ENCODE data around the gene CIPC.

DNA sequence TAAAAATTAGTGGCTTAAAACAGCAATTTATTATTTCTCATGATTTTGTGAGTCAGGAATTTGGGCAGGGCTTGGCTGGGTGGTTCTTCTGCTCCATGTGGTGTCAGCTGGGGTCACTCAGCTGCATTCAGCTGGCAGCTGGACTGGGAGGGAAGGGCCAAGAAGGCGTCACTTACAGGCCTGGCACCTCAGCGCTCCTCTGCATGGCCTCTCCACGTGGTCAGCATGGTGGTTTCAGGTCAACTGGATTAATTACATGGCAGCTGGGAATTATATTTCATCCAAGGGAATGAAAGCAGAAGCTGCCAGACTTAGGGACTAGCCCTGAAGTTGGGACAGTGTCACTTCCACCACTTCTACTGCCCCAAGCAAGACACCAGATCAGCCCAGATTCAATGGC, 42.1 kb upstream of the CIPC start:
- TF ChIP-seq CTCF (IDR thresholded peaks at IDR 0.05) (no peak), POLR2A (IDR thresholded peaks at IDR 0.05) (no peak), EP300 (IDR thresholded peaks at IDR 0.05) (no peak)
